Measurements from ENCODE around the gene PRKG1. TPM values are rescaled to one million over a fixed set of nuclear protein-coding genes. Genes with fewer than 3 reads are reported as not detected.

PRKG1 gene
- total and polyA plus RNA-seq, 2 of the 8 experiments (the other 6 are each of a cell fraction or from before 2014, with no cell fraction given): 4.2 to 15.2 TPM

- Histone ChIP-seq H2AK5ac (ENCODE audit: low read depth, low read length) (no peak overlapping the region), H3K23me2 (ENCODE audit: low read depth, low read length) (0 out of 2 replicates have a peak, but pooled peaks cover 2% of the 10 kb centered on the region), H4K20me1 (replicated peaks in 1 of 2; ENCODE audit: control insufficient read depth in 1 of 2, insufficient read depth in 2 of 2, low read length in 2 of 2) (no peaks in the 10 kb centered on the region), H2BK5ac (ENCODE audit: low read depth, low read length) (no peak overlapping the region), H3K23ac (ENCODE audit: insufficient read length) (no peak overlapping the region), H2BK20ac (ENCODE audit: low read length) (no peak overlapping the region), H3K4me2 (ENCODE audit: insufficient read depth in 1 of 2, low read depth in 2 of 2, low read length in 2 of 2) (no peak overlapping the region), H3K9ac (replicated peaks in 1 of 4; ENCODE audit: extremely low read depth in 1 of 4, low read depth in 3 of 4, low read length in 3 of 4) (no peak overlapping the region), H2BK12ac (ENCODE audit: low read depth, low read length) (no peak overlapping the region), H3K18ac (ENCODE audit: extremely low read depth, low read length) (no peak overlapping the region), H3K36me3 (ENCODE audit: control insufficient read depth in 2 of 4, insufficient read depth in 4 of 4, low read length in 3 of 4) (no peaks in the 10 kb centered on the region), H4K5ac (ENCODE audit: insufficient read length, low read depth, low read length) (no peak overlapping the region), H3K4me3 (ENCODE audit: extremely low read depth in 1 of 4, insufficient read depth in 2 of 4, low read depth in 3 of 4, low read length in 4 of 4) (no peak overlapping the region), H3K9me3 (ENCODE audit: insufficient read depth in 2 of 2, low read depth in 1 of 2, low read length in 1 of 2) (no peaks in the 10 kb centered on the region), H3K79me2 (ENCODE audit: control insufficient read depth in 1 of 2, insufficient read depth in 2 of 2, low read length in 2 of 2) (no peaks in the 10 kb centered on the region), H3K56ac (replicated peaks; ENCODE audit: insufficient read length, low read depth, low read length) (no peak overlapping the region), H3K27me3 (replicated peaks in 1 of 4; ENCODE audit: control insufficient read depth in 3 of 4, extremely low read depth in 1 of 4, insufficient read depth in 3 of 4, low read length in 3 of 4) (no peaks in the 10 kb centered on the region), H3K14ac (ENCODE audit: insufficient read length) (no peak overlapping the region), H4K91ac (replicated peaks; ENCODE audit: insufficient read length, low read length) (no peak overlapping the region), H3K79me1 (ENCODE audit: low read depth, low read length) (no peaks in the 10 kb centered on the region), H2BK15ac (ENCODE audit: low read length) (no peak overlapping the region), H4K8ac (ENCODE audit: extremely low read depth, insufficient read depth, low read length) (no peak overlapping the region), H3K4ac (replicated peaks; ENCODE audit: insufficient read length, low read depth, low read length) (no peak overlapping the region), H2AFZ (ENCODE audit: low read length) (no peak overlapping the region), H3K27ac (ENCODE audit: low read depth, low read length) (no peak overlapping the region), H3K4me1 (replicated peaks in 1 of 4; ENCODE audit: control insufficient read depth in 3 of 4, insufficient read depth in 4 of 4, low read length in 3 of 4) (peaks cover 0 to 2% (median under 1%) of the 10 kb centered on the region in 4 experiments; a peak in 2 of 7 replicates), H2BK120ac (replicated peaks; ENCODE audit: low read depth, low read length) (no peak overlapping the region)
- TF ChIP-seq BCL11A (IDR thresholded peaks at IDR 0.05; ENCODE audit: low read depth in 2 of 2, low read length in 2 of 2) (no peak), TAF1 (IDR thresholded peaks at IDR 0.05; ENCODE audit: low read depth, low read length) (no peak), RBBP5 (IDR thresholded peaks at IDR 0.05; ENCODE audit: borderline replicate concordance, low read depth, low read length) (no peak)
- FAIRE-seq: no peak
- WGBS, 2 experiments (ENCODE audit: extremely low coverage in 1 of 2, insufficient coverage in 1 of 2, insufficient read length in 1 of 2, insufficient replicate concordance in 2 of 2, low coverage in 1 of 2, low lambda C conversion rate in 2 of 2, missing lambda C conversion rate in 1 of 2): 89% methylated on average over 2 of the region's 2 CpGs; no CpG with 5 or more reads in 1 of the 2 experiments
- CTCF ChIA-PET (ENCODE audit: partially characterized antibody): interaction anchor here (0.6 to 1.3 kb wide), 3 partner anchors 12 to 53 kb away, joined by 3 to 6 read pairs (median 3); no protein-coding TSS in a partner anchor
- POLR2A ChIA-PET (ENCODE audit: partially characterized antibody): no interaction called here
- no peak for DNase-seq (ENCODE audit: low read depth in 1 of 2, low spot score in 2 of 2)
These were observed 1154.3 kb downstream of the PRKG1 start for GRCh38 chr10:52228556-52228955.

All from H1 (cell line).